GM18505 (cell line): ENCODE measurements around the gene BCL3.
"Not testable (repeated sequence)": the region's sequence is repeated elsewhere in the genome, so short reads cannot be mapped to it uniquely, and the experiment has no call there.

ENCODE experiments used
- ATAC-seq: cut with Tn5 transposase; IDR thresholded peaks from one replicate; pipeline ENCODE4 v1.9.1; 2021; ENCODE audit not compliant: unreplicated experiment
- POLR2A ChIP-seq: IDR thresholded peaks from 4 replicates; pipeline ENCODE4 v1.6.1; 2011; ENCODE audit warnings: borderline replicate concordance; ENCODE audit not compliant: insufficient read depth, insufficient read length; ENCODE audit errors: extremely low read depth

Gene BCL3

DNA sequence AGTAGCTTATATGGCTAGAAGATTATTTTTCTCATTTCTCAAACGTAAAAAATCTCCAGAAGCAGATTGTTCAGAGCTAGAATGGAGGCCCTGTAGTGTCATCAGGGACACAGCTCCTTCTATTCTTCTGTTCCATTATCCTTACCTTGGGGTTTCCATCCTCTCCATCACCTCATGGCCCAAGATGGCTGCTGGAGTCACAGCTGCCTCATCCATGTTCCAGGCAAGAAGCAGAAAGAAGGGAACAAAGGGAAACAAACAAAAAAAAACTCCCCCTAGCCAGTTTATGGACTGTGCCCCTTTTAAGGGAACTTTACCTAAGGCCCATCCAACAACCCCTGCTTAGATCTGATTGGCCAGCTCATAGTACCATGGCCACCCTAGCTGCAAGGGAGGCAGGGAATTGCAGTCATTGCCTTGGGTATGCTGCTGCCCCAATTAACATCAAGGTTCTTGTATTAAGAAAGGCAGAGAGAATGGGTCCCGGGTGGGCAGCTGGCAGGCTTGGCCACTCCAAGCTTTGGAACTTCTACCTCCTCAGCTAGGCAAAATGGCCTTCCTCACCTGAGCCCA, 33.8 kb upstream of the BCL3 start:
- no peak for TF ChIP-seq POLR2A
- ATAC-seq: no peak

DNA sequence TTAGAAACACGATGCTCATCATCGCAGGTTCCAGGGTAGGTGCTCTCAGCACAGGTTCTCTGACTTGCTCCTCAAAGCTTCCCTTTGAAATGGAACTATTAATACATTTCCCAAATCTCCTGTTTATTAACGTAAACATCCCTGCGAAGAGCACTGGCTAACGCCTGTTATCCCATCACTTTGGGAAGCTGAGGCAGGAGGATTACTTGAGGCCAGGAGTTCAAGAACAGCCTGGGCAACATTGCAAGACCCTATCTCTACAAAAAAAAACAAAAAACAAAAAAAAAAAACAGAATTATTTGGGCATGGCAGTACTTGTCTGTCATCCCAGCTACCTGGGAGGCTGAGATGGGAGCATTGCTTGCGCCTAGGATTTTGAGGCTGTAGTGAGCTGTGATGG, 30.9 kb upstream of the BCL3 start:
- no peak for TF ChIP-seq POLR2A
- no peak for ATAC-seq

DNA sequence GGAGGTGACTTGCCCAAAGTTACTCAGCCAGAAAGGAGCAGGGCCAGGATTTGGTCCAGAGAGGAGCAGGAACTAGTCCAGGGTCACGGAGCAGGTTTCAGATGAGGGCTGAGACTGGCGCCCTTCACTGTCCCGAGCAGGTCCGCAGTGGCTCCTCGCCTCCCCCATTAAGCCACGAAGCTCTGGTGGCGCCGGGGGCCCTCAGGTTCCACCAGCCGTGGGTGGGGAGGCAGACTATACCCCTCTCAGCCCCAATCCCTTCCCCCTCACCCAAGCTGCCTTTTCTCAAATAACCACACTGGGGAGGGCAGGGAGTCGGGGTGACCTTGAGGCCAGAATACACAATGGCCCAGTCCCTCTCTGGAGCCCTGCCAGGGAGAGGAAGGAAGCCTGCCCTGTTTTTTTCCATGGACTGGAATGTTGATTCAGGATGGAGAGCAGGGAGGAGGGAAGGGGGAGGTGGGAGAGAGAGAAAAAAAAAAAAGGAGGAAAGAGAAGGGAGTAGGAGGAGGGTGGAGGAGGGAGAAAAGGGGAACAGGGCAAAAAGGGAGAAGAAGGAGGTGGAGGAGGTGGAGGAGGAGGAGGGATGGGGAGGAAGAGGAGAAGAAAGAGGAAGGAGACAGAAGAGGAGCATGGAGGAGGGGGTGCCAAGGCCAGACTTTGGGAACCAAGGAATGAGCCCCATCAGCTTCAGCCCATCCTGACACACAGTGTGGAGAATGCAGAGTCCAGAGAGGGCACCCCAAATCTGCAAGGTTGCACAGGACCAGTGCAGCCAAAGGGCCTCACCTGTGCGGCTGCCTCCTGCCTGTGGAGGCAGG, 29.9 kb upstream of the BCL3 start:
- ATAC-seq: no peak
- TF ChIP-seq POLR2A: no peak

DNA sequence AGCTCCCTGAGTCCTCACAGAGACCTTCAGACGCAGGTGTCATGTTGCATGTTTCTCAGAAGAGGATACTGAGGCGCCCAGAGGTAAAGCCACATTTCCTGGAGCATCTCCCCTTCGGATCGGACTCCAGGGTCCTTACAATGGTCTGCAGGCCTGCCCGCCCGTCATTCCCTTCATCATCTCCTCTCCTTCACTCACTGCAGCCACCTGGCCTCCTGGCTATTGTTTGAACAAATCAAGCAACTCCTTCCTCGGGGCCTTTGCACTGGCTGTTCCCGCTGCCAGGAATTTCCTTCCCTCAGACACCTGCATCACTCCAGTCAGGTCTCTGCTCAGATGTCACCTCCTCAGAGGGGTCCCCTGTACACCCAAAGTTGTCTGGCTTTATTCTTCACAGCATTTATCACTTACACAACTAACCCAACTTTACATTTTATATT, 29.2 kb upstream of the BCL3 start:
- ATAC-seq: no peak
- TF ChIP-seq POLR2A: no peak

DNA sequence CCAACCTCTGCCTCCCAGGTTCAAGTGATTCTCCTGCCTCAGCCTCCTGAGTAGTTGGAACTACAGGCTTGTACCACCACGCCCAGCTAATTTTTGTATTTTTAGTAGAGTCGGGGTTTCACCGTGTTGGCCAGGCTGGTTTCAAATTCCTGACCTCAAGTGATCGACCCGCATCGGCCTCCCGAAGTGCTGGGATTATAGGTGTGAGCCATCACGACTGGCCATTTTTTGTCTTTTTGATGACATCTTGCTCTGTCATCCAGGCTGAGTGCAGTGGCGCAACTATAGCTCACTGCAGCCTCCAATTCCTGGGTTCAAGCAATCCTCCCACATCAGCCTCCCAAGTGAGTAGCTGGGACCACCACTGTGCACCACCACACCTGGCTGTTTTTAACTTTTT, 28.1 kb upstream of the BCL3 start:
- ATAC-seq: not testable (repeated sequence)

DNA sequence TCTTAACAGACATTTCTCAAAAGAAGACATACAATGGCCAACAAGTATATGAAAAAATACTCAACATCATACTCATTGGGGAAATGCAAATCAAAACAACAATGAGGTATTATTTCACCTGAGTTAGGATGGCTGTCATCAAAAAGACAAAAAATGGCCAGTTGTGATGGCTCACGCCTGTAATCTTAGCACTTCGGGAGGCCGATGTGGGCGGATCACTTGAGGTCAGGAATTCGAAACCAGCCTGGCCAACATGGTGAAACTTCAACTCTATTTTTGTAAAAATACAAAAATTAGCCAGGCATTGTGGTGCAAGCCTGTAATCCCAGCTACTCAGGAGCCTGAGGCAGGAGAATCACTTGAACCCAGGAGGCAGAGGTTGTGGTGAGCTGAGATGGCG, 27.6 kb upstream of the BCL3 start:
- no peak for TF ChIP-seq POLR2A
- ATAC-seq: no peak

DNA sequence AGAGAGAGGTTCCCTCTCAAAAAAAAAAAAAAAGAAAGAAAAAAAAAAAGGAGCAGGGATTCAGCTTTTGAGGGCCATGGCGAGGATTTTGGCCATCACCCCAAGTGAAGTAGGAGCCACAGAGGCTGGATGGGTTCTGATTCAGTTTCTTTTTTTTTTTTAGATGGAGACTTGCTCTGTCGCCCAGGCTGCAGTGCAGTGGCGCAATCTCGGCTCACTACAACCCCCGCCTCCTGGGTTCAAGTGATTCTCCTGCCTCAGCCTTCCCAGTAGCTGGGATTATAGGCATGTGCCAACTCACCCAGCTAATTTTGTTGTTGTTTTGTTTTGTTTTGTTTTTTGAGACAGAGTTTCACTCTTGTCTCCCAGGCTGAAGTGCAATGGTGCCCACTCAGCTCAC, 27.1 kb upstream of the BCL3 start:
- not testable (repeated sequence) for ATAC-seq

DNA sequence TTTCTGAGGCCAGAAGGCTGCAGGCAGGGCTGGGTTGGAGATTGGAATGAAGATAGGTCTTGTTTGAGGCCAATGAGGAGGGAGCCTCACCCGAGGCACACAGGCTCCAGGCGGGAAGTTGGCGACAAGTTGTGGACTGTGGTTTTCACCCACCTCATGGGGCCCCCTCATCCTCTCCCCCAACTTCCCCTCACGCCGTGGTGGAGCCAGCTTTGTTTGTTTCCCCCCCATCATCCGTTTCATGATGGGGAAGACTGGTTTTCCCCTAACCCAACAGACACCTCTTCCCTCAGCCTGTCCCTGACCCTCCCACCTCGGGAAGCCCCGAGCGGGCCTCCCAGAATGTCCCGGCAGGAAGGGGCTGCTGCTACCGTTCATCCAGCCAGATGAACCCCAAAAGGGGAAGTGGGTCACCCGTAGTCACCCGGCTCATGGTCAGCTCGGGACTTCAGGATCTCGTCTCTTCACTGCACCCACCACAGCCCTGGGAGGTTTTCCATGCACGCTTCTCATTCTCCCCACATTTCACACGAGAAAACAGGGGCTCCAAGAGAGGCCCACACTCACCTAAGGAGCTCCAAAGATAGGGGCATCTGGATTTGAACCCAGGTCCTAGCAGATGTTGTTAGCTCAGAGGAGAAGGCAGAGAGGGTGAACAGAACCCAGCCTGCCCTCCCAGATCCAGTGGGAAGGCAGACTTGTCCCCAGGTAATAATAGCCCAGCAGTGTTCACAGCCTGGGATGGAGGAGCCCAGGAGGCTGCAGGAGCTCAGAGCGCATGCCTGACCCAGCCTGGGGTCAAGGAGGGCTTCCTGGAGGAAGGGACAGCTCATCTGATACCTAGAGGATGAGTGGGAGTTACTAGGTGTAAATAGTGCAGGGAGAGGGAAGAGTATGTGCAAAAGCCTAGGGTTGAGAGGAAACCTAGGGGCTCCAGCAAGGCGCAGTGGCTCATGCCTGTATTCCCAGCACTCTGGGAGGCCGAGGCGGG, 26.1 kb upstream of the BCL3 start:
- TF ChIP-seq POLR2A: no peak
- no peak for ATAC-seq

DNA sequence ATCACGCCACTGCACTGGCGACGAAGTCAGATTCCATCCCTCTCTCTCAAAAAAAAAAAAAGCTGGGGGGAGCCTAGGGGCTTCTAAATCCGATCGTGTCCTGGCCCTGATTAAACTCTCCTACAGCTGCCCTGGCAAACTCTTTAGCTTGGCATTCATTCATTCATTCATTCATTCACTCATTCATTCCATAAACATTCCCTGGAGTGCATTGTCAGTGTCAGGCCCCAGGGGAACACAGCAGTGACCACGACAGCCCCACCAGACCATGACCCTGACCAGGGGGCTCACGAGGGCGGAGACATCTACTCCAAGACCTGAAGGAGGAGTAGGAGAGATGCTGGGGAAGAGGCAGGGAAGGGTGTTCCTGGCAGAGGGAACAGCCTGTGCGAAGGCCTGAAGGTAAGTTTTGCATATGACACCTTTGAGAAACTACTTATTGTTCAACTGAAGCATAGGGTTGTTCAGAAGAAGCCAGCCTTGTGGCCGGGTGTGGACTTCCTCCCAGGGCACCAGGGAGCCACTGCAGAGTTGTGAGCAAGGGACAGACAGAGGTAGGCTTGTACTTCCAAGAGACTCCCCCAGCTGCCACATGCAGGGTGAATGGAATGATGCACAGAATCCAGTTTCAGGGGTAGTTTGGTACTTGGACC, 25.1 kb upstream of the BCL3 start:
- ATAC-seq: peak; percentile 35
- no peak for TF ChIP-seq POLR2A

DNA sequence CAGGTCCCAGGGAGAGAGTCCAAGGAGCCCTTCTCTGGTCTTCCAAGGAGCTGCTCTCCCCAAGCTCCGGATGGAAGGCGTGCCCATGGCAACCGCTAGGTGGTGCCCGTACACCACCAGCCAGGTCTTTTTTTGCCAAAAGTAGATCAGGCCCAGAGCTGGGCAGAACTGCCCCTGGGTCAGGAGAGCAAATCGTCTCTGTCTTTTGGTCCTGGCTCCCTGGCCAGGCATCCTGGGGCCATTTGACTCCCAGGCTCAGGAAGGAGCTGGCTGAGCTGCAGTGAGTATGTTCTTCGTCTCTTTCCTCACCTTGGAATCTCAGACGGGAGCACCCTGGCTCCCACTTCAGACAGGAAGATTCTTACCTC, 24.6 kb upstream of the BCL3 start:
- no peak for TF ChIP-seq POLR2A
- ATAC-seq: peak; percentile 47

DNA sequence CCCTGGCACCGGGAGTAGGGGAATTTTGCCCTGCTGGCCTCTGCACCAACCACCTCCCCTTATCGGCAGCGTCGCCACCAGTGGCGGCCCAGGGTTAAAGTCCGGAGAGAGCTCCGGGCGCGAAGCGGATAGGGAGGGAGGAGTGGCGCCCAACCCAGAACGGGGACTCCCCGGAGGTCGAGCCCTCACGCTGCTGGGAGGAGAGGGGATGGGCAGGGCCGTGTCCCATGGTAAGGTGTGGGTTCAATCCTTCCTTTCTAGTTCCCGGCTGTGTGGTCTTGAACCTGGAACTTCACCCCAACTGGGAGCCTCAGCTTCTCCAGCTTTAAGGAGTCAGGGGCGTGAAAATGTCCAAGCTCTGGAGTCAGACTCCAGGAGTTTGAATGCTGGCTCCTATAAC, 23.3 kb upstream of the BCL3 start:
- ATAC-seq: no peak
- no peak for TF ChIP-seq POLR2A

DNA sequence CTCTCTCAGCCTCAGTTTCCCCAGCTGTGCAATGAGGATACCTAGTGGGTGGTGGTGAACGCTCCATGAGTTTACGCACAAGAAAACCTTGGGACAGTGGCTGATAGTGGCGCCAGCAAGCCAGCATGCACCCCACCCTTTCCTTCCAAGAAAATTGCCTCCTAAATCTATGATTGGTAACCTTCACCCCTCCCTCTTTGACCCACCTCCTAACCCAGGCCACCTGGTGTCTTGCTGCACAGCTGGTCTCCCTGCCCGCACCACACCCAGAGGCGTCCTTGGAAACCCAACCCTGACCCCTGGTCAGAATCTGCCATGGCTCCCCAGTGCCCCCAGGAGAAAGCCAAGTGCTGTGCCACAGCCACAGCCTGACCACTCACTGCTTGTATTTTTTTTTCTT, 22.8 kb upstream of the BCL3 start:
- ATAC-seq: no peak
- no peak for TF ChIP-seq POLR2A

DNA sequence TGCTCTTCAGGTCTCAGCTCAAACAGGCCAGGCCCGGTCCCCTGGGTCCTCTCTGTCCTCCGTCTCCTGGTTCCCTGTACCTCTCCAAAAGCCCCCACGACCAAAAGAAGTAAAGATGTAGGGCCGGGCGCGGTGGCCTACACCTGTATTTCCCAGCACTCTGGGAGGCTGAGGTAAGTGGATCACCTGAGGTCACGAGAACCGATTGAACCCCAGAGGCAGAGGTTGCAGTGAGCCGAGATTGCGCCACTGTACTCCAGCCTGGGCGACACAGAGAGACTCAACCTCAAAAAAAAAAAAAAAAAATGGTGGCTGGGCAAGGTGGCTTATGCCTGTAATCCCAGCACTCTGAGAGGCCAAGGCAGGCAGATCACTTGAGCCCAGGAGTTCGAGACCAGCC, 22.0 kb upstream of the BCL3 start:
- no peak for ATAC-seq
- TF ChIP-seq POLR2A: no peak
